ENCODE data around the gene C10orf95. TPM values are rescaled to one million over a fixed set of nuclear protein-coding genes. Genes with fewer than 3 reads are reported as not detected.
"Not testable (repeated sequence)": the region's sequence is repeated elsewhere in the genome, so short reads cannot be mapped to it uniquely, and the experiment has no call there.

The C10orf95 gene, protein sequence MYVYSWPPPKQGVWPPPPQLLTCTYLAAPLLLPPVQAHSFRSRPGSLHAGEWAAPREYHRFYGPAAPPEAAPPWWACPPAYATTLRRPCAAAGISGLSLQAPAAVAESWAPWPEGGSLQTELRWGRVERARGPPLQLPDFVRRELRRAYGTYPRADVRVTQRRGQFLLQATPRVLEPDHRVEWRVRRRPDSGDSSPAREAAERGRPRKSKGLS
- polyA plus RNA-seq (ENCODE audit: insufficient read length in 3 of 3), result under 1 TPM; 0.57 to 0.62 (median 0.58) TPM

DNA sequence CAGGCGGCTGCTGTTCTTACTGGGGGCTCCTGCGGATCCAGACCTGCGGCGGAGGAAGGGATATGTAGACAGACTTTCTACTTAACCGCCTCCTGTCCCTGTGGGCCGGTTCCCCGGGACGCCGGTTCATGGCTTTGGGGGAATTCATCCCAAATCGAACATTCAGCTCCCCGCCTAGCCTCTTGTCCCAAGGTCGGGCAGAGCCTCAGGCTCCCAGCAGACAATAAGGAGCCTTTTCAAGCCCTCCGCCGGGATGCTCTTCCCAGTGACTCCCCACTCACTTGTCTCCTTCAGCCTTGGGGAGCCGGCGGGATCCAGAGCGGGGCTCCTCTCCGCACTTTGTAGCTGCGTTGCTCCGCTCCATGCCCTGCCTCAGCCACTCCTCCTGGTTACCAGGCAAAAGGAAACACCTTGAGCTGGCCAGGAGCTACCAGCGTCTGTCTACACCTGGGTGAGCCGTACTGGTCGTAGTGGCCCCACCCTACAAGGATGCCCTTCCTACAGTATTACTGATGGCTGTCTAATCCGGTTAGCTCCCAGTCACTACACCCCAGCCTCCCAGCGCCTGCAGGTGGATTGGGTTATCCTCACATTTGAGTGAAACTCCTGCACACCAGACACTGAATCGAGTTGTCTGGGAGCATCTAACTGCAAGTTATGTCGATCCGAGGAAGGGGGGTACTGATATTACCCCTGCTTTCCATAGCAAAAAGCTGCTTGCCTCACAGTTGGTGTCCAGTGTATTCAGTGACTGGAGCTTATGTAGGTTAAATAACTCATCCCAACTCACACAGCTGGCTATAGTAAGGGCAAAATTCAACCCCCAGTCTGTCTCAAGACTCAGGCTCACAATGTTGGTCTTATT lies at the start of gene C10orf95:
Gene C10orf95 (minus strand): TSS at position 439 of the 865 bp plus-strand sequence. CDS start 450 bp downstream, outside the sequence.
- DNase-seq (ENCODE audit: low read depth in 3 of 3, low spot score in 2 of 3), result no peak

- DNase-seq (ENCODE audit: low read depth in 3 of 3, low spot score in 2 of 3), result not testable (repeated sequence)
Observed at GRCh38 chr10:102500686-102501085, 49.3 kb upstream of the C10orf95 start.

GRCh38 chr10:102499356-102499755 lies 48.0 kb upstream of the C10orf95 start:
- DNase-seq (ENCODE audit: low read depth in 3 of 3, low spot score in 2 of 3), result no peak

- no peak for DNase-seq (ENCODE audit: low read depth in 3 of 3, low spot score in 2 of 3)
Observed at GRCh38 chr10:102497545-102497944, 46.2 kb upstream of the C10orf95 start.

DNA sequence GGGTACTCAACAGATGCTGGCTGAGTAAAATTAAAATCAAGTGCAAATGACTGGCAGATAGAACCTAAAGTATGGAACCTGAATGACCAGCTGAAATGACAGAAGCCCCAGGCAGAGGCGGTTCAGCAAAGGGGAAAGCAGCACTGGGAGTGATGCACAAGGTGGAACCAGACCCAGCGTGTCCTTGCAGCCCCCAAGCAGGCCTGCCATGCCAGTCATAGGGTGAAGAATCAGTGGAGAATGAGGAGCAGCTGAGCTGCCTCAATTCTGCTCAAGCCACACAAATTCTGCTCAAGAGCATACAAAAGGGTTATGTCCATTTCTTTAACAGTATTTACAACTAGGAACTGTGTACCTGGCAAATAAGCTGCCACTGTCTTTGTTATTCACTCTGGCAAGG lies 42.4 kb upstream of the C10orf95 start:
- DNase-seq (ENCODE audit: low read depth in 3 of 3, low spot score in 2 of 3), result no peak

GRCh38 chr10:102492983-102493382 lies 41.6 kb upstream of the C10orf95 start:
- no peak for DNase-seq (ENCODE audit: low read depth in 3 of 3, low spot score in 2 of 3)

- DNase-seq (ENCODE audit: low read depth in 3 of 3, low spot score in 2 of 3), result no peak
Observed at GRCh38 chr10:102492344-102492939, 41.1 kb upstream of the C10orf95 start.

DNA sequence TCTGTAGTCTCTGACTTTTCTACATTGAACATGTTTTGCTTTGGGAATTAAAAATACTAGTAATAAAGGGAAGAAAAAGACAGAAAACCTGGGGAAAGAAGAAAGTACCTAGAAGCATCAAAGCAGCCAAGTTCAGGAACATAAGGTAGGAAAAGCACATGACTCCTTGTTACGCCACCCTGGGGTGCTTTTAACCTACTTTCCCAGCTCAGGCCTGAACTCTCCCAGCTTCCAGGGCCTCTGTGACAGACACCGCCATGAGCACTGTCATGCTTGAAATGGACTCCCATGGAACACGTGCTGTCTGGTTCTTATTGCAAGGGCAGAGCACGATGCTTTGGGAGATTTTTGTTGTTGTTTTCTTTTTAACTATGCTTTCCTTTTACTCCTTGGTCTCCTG lies 39.8 kb upstream of the C10orf95 start:
- DNase-seq (ENCODE audit: low read depth in 3 of 3, low spot score in 2 of 3), result no peak

DNA sequence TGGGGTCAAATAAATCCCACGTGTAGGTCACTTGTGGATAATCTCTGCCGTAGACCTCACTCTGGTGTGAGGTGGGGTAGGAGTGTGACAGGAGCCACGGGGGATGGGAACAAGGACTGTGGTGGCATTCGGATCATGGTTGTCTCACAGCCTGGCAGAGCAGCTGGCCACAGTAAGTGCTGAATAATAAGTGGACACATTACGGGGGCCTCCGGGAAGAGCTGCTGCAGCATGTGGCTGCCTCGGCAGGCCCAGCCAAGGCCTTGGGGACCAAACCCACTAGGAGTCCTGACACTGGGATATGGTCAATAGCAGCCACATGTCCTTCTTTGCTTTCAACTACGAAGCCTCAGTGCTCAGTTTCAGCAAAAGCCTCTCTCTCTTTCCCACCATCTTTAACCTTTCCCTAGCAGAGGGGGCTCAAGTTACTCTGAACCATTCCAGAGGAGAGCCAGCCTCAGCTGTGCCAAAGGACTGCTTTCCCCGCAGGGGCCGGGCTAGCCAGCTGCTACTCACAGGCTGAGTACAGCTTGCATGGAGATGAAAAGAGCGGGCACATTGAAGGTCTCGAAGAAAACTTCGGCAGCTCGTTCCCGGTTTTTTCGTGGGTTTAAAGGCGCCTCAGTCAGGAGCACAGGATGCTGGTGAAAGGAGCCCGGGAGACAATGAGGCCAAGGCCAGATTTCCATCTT lies 33.9 kb upstream of the C10orf95 start:
- no peak for DNase-seq (ENCODE audit: low read depth in 3 of 3, low spot score in 2 of 3)

GRCh38 chr10:102484021-102484420 lies 32.7 kb upstream of the C10orf95 start:
- DNase-seq (ENCODE audit: low read depth in 3 of 3, low spot score in 2 of 3), result no peak

- DNase-seq (ENCODE audit: low read depth in 3 of 3, low spot score in 2 of 3), result no peak
Observed at GRCh38 chr10:102480396-102480795, 29.1 kb upstream of the C10orf95 start.

- DNase-seq (ENCODE audit: low read depth in 3 of 3, low spot score in 2 of 3), result no peak
Observed at GRCh38 chr10:102479651-102480050, 28.3 kb upstream of the C10orf95 start.

DNA sequence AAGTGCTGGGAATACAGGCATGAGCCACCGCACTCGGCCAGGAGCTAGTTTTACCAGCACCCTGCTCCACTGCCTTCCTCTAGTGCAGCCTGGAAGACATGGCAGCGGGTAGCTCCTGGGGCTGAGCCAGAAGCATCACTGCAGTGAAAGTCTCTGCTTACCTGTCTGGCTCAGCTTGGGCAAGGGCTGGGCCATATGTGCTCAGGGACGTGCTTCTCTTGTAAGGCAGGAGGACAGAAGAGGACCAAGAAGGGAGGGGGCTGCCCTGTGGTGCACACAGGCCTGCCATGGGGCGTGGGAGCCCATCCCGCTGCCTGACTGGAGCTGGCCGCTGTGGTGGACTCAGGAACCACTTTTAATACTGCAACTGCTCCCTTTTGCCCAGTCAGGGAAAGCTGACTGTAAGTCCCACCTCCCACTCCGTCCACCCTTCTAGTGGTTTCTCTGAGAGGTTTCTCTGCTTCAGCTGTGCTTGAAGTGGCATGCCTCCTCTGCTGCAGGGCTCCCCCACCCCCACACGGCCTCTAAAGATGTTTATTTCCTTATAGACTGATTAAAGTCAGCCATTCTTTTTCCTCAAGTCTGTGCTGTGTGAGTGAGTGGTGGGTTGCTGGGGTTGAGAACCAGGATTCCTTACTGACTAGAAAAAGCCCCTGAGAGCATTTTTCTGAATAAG lies 25.3 kb upstream of the C10orf95 start:
- no peak for DNase-seq (ENCODE audit: low read depth in 3 of 3, low spot score in 2 of 3)

DNA sequence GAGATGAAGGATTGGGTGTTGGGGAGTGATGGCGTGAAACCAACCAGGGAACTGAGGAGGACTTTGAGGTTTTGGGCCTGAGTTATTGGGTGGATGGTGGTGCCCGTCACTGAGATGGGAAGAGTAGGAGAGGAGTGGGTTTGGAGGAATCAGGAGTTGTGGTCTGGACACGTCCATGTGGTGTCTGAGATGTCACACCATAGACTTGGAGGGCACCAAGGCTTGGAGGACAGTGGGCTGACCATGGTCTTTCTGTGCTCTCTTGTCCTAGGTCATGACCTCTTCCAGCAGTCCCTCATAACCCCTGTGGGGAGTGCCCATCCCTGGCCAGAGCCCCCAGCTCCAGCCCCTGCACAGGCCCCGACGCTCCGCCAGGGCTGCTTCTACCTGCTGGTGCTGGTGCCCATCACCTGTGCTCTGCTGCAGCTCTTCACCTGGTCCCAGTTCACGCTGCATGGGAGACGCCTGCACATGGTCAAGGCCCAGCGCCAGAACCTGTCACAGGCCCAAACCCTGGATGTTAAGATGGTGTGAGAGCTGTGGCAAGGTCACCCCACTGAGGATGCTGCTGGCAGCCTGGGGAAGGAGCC lies 24.2 kb upstream of the C10orf95 start:
- DNase-seq (ENCODE audit: low read depth in 3 of 3, low spot score in 2 of 3), result no peak

DNA sequence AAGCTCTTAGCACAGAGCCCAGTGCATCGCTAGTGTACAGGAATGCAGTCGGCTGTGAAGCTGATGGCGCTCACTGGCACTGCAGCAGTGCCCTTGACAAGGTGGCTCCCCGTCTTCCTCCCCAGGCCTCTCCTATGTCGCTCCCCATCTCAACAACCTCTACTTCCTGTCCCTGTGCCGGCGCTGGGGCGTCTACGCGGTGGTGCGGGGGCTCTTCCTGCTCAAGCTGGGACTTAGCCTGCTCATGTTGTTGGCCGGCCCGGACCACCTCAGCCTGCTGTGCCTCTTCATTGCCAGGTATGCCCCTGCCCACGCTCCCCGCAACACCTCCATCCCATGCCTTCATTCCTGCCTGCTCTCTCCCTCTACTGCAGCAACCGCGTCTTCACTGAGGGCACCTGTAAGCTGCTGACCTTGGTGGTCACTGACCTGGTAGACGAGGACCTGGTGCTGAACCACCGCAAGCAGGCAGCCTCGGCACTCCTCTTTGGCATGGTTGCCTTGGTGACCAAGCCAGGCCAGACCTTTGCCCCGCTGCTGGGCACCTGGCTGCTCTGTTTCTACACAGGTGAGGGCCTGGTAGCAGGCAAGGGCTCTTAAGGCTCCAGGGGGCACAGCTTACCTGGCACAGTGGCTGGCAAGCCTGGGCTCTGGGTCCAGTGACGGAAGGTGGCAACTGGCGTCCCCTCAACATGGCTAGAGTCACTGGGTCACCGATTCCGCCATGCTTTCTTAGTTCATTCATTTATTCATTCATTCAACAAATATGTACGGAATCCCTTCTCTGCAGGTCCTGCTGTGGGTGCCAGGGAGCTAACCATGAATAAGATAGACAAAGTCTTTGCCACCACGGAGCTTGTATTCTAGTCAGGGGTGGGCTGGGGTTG lies 22.3 kb upstream of the C10orf95 start:
- no peak for DNase-seq (ENCODE audit: low read depth in 3 of 3, low spot score in 2 of 3)

DNA sequence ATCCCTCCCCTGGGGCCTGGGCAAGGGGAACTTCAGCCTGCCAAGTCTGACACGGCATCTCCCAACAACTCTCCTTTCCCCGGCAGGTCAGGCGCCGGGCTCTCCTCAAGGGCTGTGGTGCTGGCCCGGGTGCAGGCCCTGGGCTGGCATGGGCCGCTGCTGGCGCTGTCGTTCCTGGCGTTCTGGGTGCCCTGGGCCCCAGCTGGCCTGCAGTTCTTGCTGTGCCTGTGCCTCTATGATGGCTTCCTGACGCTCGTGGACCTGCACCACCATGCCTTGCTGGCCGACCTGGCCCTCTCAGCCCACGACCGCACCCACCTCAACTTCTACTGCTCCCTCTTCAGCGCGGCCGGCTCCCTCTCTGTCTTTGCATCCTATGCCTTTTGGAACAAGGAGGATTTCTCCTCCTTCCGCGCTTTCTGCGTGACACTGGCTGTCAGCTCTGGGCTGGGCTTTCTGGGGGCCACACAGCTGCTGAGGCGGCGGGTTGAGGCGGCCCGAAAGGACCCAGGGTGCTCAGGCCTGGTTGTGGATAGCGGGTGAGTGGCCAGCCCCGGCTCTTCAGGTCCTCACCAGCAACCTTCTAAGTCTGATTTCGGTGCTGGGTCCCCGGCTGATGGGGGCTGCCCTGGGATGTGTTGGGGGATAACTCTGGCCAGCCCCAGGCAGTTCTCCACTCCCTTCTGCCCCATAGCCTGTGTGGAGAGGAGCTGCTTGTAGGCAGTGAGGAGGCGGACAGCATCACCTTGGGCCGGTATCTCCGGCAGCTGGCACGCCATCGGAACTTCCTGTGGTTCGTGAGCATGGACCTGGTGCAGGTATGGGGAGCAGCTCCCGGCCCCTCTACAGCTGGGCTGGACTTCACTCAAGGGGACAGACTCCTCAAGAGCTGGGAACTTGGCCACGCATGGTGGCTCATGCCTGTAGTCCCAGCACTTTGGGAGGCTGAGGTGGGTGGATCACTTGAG lies 19.5 kb upstream of the C10orf95 start:
- no peak for DNase-seq (ENCODE audit: low read depth in 3 of 3, low spot score in 2 of 3)

DNA sequence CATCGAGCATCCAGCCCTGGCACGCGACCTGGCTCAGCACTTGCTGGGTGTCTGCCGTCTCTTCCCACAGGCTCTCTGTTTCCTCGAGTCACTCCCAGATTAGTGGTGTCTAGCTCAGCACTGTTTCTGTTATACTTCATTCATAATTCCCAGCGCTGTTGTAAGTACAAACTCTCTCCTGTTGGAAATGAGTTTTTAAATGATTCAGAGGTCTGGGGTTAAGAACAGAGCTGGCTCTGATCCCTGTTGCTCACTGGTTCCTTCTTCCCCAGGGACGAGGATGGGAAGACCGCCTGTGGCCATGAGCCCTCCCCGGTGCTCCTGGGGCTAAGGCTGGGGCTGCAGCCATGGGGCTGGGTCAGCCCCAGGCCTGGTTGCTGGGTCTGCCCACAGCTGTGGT lies 17.3 kb upstream of the C10orf95 start:
- no peak for DNase-seq (ENCODE audit: low read depth in 3 of 3, low spot score in 2 of 3)

DNA sequence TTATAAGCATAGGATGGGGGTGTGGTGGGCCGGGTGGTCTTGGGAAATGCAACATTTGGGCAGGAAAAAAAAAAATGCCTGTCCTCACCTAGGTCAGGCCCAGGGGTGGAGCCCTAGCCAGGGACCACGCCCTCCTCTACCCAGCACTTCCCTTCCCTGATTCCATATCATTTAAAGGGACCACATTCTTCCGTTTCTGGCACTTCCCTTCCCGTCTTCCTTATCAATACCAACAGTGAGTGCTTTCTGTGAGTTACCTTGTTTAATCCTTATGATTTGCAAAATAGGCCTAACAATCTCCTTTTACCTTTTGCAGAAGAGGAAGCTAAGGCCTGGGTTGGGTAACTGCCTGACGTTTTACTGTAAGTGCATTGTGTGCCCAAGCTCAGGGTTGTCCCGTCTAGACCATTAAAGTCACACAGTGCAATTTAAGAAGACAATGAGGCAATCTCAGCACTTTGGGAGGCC lies 16.7 kb upstream of the C10orf95 start:
- no peak for DNase-seq (ENCODE audit: low read depth in 3 of 3, low spot score in 2 of 3)

Data from right renal cortex interstitium (tissue), 3 donors.